Ishikawa (cell line): ENCODE results near the gene RPP14.

Experiments
- CEBPB ChIP-seq: IDR thresholded peaks from 2 replicates; pipeline ENCODE4 v1.6.1; 2012
- CREB1 ChIP-seq: IDR thresholded peaks from 2 replicates; pipeline ENCODE4 v1.6.1; 2012; ENCODE audit warnings: low read depth
- EGR1 ChIP-seq: IDR thresholded peaks from 2 replicates; pipeline ENCODE4 v1.6.1; 2012
- EP300 ChIP-seq: IDR thresholded peaks from 2 replicates; pipeline ENCODE4 v1.6.1; 2012; ENCODE audit warnings: borderline replicate concordance
- FOXM1 ChIP-seq: IDR thresholded peaks from 2 replicates; pipeline ENCODE4 v1.6.1; 2012; ENCODE audit warnings: low read depth, borderline replicate concordance
- NFIC ChIP-seq: IDR thresholded peaks from 2 replicates; pipeline ENCODE4 v1.6.1; 2012
- RAD21 ChIP-seq: IDR thresholded peaks from 2 replicates; pipeline ENCODE4 v1.6.1; 2012; ENCODE audit warnings: low read depth
- TAF1 ChIP-seq: IDR thresholded peaks from 2 replicates; pipeline ENCODE4 v1.6.1; 2012; ENCODE audit warnings: low read depth, mild to moderate bottlenecking
- TCF12 ChIP-seq: IDR thresholded peaks from 2 replicates; pipeline ENCODE4 v1.6.1; 2012; ENCODE audit warnings: low read depth
- TEAD4 ChIP-seq: IDR thresholded peaks from 2 replicates; pipeline ENCODE4 v1.6.1; 2012
- YY1 ChIP-seq: IDR thresholded peaks from 2 replicates; pipeline ENCODE4 v1.6.1; 2012; ENCODE audit warnings: low read depth
- ZBTB7A ChIP-seq: IDR thresholded peaks from 2 replicates; pipeline ENCODE4 v1.6.1; 2012; ENCODE audit warnings: low read depth
- TF ChIP-seq, protein P1 (sequence below): IDR thresholded peaks from 2 replicates; pipeline ENCODE4 v1.6.1; 2012
- TF ChIP-seq, protein P2 (sequence below): IDR thresholded peaks from 2 replicates; pipeline ENCODE4 v1.6.1; 2012; ENCODE audit warnings: low read depth, mild to moderate bottlenecking
- TF ChIP-seq, protein P3 (sequence below): IDR thresholded peaks from 2 replicates; pipeline ENCODE4 v1.6.1; 2012

The RPP14 gene

DNA sequence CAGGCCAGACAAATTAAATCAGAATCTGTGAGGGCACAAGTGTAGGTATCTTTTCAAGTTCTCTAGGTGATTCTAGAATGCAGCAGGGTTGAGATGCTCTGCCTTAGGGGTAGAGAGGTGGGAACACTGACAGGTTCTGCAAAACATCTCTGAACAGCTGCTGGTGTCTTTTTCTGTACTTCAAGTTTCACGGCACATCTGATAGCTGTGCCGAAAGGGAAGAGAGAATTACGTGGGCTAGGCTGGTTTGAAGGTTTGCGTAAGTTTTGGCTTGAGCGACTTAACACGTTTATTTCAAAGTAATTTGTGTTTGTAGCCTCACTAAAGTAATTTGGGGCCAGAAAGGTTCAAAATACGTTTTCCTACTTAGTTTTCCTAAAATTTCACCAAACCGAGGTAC, 49.1 kb downstream of the RPP14 start:
- TF ChIP-seq RAD21 = no peak
- TF ChIP-seq, protein P1, sequence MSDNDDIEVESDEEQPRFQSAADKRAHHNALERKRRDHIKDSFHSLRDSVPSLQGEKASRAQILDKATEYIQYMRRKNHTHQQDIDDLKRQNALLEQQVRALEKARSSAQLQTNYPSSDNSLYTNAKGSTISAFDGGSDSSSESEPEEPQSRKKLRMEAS = no peak
- no peak for TF ChIP-seq CREB1
- no peak for TF ChIP-seq TAF1
- no peak for TF ChIP-seq YY1
- no peak for TF ChIP-seq TCF12
- TF ChIP-seq TEAD4 = no peak
- TF ChIP-seq, protein P2, sequence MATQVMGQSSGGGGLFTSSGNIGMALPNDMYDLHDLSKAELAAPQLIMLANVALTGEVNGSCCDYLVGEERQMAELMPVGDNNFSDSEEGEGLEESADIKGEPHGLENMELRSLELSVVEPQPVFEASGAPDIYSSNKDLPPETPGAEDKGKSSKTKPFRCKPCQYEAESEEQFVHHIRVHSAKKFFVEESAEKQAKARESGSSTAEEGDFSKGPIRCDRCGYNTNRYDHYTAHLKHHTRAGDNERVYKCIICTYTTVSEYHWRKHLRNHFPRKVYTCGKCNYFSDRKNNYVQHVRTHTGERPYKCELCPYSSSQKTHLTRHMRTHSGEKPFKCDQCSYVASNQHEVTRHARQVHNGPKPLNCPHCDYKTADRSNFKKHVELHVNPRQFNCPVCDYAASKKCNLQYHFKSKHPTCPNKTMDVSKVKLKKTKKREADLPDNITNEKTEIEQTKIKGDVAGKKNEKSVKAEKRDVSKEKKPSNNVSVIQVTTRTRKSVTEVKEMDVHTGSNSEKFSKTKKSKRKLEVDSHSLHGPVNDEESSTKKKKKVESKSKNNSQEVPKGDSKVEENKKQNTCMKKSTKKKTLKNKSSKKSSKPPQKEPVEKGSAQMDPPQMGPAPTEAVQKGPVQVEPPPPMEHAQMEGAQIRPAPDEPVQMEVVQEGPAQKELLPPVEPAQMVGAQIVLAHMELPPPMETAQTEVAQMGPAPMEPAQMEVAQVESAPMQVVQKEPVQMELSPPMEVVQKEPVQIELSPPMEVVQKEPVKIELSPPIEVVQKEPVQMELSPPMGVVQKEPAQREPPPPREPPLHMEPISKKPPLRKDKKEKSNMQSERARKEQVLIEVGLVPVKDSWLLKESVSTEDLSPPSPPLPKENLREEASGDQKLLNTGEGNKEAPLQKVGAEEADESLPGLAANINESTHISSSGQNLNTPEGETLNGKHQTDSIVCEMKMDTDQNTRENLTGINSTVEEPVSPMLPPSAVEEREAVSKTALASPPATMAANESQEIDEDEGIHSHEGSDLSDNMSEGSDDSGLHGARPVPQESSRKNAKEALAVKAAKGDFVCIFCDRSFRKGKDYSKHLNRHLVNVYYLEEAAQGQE = no peak
- no peak for TF ChIP-seq NFIC
- TF ChIP-seq EP300 = no peak
- TF ChIP-seq CEBPB = no peak
- TF ChIP-seq, protein P3, sequence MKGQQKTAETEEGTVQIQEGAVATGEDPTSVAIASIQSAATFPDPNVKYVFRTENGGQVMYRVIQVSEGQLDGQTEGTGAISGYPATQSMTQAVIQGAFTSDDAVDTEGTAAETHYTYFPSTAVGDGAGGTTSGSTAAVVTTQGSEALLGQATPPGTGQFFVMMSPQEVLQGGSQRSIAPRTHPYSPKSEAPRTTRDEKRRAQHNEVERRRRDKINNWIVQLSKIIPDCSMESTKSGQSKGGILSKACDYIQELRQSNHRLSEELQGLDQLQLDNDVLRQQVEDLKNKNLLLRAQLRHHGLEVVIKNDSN = no peak
- no peak for TF ChIP-seq ZBTB7A
- no peak for TF ChIP-seq EGR1
- no peak for TF ChIP-seq FOXM1

DNA sequence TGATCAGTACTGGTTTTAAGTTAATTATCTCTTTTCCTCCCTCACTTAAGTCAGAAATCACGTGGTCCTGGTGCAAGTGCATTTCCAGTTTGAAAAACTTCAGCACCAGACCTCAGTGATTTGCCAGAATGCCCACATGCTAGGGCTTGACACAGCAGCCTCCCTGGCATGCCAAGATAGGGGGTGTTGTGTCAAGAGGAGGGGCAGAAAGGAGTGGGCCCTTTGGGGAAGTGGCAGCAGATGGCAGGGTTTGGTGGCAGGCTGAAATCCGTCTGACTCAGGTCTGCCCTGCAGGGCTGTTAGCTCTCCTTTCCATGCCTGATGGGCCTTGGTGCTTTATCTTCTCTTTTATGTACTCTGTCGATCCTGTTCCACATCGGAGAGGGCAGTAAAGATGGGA, 50.0 kb downstream of the RPP14 start:
- TF ChIP-seq TAF1 = no peak
- TF ChIP-seq CREB1 = no peak
- TF ChIP-seq, protein P3 = no peak
- TF ChIP-seq RAD21 = no peak
- no peak for TF ChIP-seq YY1
- TF ChIP-seq, protein P1 = no peak
- TF ChIP-seq TCF12 = no peak
- TF ChIP-seq CEBPB = no peak

DNA sequence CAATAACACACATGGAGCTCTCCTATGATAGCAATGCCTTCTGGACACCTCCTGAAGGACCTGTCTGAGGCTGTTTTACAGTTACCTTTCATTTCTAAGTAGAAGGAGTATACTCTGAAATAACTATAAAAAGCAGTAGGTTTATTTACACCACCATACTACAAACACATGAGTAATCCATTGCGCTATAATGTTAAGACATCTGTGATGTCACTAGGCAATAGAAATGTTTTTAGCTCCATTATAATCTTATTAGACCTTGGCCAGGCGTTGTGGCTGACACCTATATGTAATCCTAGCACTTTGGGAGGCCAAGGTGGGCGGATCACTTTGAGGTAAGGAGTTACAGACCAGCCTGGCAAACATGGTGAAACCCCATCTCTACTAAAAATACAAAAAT, 51.4 kb downstream of the RPP14 start:
- no peak for TF ChIP-seq ZBTB7A
- no peak for TF ChIP-seq YY1
- TF ChIP-seq, protein P1 = no peak
- TF ChIP-seq FOXM1 = no peak

DNA sequence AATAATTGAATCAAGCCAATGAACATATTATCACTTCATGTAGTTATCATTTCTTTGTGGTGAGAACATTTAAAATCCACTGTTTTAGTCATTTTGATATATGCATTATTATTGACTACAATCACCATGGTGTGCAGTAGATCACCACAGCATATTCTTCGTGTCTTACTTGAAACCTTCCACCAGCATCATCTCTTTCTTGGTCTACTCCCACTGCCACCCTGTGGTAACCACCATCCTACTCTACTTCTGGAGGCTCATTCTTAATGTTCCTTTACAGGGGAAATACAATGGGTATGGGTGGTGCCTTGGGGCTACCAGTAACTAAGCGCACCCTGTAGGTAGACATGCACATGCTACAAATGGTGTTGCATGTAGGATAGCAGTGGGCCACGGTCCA, 52.0 kb downstream of the RPP14 start:
- TF ChIP-seq, protein P1 = no peak
- TF ChIP-seq FOXM1 (no peak), TEAD4 (no peak), TCF12 (no peak), NFIC (no peak), CREB1 (no peak), CEBPB (no peak), TAF1 (no peak), YY1 (no peak), RAD21 (no peak), ZBTB7A (no peak), EP300 (no peak), EGR1 (no peak)
- TF ChIP-seq, protein P3 = no peak
- TF ChIP-seq, protein P2 = no peak

DNA sequence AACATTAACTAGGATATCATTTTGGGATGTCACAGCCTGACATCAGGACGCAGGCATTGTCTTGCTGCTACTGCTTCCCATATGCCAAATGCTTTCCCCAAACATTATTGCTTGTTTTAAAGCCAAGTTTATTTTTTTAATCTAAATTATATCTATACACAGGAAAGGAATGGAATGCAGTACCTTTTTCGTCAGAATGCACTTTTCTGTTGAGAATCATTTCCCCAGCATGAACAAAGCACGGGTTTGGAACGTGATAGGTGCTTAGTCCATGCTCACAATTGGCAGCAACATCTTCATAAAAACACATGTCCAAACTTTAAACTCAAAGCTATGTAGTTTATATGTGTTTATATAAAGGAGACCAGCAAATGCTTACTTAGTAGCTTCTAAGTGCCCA, 52.8 kb downstream of the RPP14 start:
- TF ChIP-seq ZBTB7A (no peak), EP300 (no peak)

DNA sequence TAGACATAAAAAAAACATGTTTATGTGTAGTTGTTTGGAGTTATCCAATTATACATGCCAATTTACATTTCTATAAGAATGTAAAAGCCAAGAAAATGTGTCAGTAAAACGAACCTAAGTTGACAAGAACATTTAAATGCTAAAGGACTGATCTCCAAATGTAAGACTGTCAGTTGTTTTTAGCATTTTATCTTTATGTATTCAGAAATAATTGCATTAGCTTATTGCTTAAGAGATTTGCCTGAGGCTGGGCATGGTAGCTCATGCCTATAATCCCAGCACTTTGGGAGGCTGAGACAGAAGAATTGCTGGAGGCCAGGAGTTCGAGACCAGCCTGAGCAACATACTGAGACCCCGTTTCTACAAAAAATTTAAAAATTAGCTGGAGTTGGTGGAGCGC, 53.6 kb downstream of the RPP14 start:
- TF ChIP-seq TEAD4 (no peak), NFIC (no peak), CEBPB (no peak)
